ENCODE results near the gene TASOR2.

GRCh38 chr10:5641501-5641900 is 43.1 kb upstream of the TASOR2 start:
- TF ChIP-seq POLR2AphosphoS5 (IDR thresholded peaks at IDR 0.05), result no peak
- TF ChIP-seq POLR2A (IDR thresholded peaks at IDR 0.05), result no peak
- TF ChIP-seq EP300 (IDR thresholded peaks at IDR 0.05; ENCODE audit: low read depth), result no peak

Measured in transverse colon (tissue), 3 donors.